ENCODE data around the gene COX15.
"Not testable (repeated sequence)": the region's sequence is repeated elsewhere in the genome, so short reads cannot be mapped to it uniquely, and the experiment has no call there.

The COX15 gene

DNA sequence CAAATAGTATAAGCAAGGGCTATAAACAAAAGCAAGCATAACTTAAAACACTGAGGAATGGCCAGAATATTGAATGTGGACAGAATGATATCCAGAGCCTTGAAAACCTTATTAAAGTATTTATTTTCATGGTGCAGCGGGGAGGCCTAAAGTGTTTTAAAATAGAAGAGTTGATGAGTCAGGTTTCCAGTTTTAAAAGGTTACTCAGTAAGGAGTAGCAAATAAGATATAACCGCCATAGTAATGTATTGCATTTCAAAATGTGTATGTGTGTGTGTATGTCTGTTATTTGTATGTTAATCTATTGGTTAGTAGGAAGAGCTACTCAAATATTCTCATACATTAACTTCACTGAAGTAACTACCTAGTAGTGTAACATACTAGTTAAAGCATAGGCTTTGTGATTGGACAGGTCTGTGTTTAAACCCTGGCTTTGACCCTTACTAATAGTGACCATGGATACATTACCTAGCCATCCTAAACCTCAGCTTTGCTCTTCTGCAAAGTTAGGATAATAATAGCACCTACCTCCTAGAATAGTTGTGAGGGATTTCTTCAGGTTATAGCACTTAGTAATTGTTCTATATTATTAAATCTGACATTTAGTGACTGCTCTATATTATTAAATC is 17.0 kb upstream of the COX15 start:
- H3K27me3 ChIP-seq (ENCODE audit: insufficient read depth, poor library complexity, severe bottlenecking), result no peaks in the 10 kb centered on the region
- DNase-seq (ENCODE audit: low read depth in 1 of 2, low spot score in 1 of 2), result no peak
- H3K27ac ChIP-seq (replicated peaks), result no peak overlapping the region
- no peak overlapping the region for H3K4me3 ChIP-seq (replicated peaks; ENCODE audit: insufficient read depth, low read length)
- TF ChIP-seq, protein P1, sequence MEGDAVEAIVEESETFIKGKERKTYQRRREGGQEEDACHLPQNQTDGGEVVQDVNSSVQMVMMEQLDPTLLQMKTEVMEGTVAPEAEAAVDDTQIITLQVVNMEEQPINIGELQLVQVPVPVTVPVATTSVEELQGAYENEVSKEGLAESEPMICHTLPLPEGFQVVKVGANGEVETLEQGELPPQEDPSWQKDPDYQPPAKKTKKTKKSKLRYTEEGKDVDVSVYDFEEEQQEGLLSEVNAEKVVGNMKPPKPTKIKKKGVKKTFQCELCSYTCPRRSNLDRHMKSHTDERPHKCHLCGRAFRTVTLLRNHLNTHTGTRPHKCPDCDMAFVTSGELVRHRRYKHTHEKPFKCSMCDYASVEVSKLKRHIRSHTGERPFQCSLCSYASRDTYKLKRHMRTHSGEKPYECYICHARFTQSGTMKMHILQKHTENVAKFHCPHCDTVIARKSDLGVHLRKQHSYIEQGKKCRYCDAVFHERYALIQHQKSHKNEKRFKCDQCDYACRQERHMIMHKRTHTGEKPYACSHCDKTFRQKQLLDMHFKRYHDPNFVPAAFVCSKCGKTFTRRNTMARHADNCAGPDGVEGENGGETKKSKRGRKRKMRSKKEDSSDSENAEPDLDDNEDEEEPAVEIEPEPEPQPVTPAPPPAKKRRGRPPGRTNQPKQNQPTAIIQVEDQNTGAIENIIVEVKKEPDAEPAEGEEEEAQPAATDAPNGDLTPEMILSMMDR (IDR thresholded peaks at IDR 0.05; ENCODE audit: insufficient read depth, low read length), result no peak
- TF ChIP-seq, protein P2, sequence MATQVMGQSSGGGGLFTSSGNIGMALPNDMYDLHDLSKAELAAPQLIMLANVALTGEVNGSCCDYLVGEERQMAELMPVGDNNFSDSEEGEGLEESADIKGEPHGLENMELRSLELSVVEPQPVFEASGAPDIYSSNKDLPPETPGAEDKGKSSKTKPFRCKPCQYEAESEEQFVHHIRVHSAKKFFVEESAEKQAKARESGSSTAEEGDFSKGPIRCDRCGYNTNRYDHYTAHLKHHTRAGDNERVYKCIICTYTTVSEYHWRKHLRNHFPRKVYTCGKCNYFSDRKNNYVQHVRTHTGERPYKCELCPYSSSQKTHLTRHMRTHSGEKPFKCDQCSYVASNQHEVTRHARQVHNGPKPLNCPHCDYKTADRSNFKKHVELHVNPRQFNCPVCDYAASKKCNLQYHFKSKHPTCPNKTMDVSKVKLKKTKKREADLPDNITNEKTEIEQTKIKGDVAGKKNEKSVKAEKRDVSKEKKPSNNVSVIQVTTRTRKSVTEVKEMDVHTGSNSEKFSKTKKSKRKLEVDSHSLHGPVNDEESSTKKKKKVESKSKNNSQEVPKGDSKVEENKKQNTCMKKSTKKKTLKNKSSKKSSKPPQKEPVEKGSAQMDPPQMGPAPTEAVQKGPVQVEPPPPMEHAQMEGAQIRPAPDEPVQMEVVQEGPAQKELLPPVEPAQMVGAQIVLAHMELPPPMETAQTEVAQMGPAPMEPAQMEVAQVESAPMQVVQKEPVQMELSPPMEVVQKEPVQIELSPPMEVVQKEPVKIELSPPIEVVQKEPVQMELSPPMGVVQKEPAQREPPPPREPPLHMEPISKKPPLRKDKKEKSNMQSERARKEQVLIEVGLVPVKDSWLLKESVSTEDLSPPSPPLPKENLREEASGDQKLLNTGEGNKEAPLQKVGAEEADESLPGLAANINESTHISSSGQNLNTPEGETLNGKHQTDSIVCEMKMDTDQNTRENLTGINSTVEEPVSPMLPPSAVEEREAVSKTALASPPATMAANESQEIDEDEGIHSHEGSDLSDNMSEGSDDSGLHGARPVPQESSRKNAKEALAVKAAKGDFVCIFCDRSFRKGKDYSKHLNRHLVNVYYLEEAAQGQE (IDR thresholded peaks at IDR 0.05; ENCODE audit: insufficient replicate concordance, low read depth), result no peak
- TF ChIP-seq POLR2AphosphoS5 (IDR thresholded peaks at IDR 0.05; ENCODE audit: low read depth), result no peak
- no peak for TF ChIP-seq GABPA (IDR thresholded peaks at IDR 0.05; ENCODE audit: low read depth)
- no peak for TF ChIP-seq SPI1 (IDR thresholded peaks at IDR 0.05; ENCODE audit: borderline replicate concordance, low read depth)

DNA sequence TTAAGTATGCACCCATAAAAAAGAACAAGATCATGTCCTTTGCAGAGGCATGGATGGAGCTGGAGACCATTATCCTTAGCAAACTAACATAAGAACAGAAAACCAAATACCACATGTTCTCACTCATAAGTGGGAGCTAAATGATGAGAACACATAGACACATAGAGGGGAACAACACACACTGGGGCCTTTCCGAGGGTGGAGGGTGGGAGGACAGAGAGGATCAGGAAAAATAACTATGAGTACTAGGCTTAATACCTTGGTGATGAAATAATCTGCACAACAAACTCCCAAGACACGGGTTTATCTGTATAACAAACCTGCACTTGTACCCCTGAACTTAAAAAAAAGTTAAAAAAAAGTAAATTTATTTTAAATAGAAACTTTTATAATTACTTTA is 14.2 kb upstream of the COX15 start:
- H3K27me3 ChIP-seq (ENCODE audit: insufficient read depth, poor library complexity, severe bottlenecking); H3K27ac ChIP-seq (replicated peaks); H3K4me3 ChIP-seq (replicated peaks; ENCODE audit: insufficient read depth, low read length); DNase-seq (ENCODE audit: low read depth in 1 of 2, low spot score in 1 of 2): not testable (repeated sequence)

DNA sequence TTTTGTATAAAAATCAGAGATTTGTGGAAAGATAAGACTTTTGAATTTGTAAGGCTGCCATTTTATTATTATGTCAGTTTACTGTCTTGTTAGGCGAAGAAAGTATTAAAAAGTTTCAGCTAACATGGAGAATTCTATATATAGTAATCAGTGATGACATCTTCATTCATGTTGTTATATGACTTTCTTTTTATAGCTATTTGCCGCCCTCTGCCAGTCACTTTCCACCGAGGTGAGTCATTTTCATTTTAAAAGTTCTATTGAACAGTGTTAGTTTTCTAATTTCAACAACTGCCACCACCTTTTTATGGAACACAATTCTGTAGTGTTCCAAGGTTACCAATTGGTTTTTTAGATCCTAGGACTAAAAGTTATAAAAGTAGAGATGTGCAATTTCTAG is 11.9 kb upstream of the COX15 start:
- Histone ChIP-seq H3K27ac (replicated peaks) (no peak overlapping the region), H3K4me3 (replicated peaks; ENCODE audit: insufficient read depth, low read length) (no peak overlapping the region), H3K27me3 (ENCODE audit: insufficient read depth, poor library complexity, severe bottlenecking) (no peaks in the 10 kb centered on the region)
- DNase-seq (ENCODE audit: low read depth in 1 of 2, low spot score in 1 of 2), result no peak
- TF ChIP-seq GABPA (IDR thresholded peaks at IDR 0.05; ENCODE audit: low read depth) (no peak), SPI1 (IDR thresholded peaks at IDR 0.05; ENCODE audit: borderline replicate concordance, low read depth) (no peak), POLR2AphosphoS5 (IDR thresholded peaks at IDR 0.05; ENCODE audit: low read depth) (no peak)
- TF ChIP-seq, protein P2 (IDR thresholded peaks at IDR 0.05; ENCODE audit: insufficient replicate concordance, low read depth), result no peak
- TF ChIP-seq, protein P1 (IDR thresholded peaks at IDR 0.05; ENCODE audit: insufficient read depth, low read length), result no peak

DNA sequence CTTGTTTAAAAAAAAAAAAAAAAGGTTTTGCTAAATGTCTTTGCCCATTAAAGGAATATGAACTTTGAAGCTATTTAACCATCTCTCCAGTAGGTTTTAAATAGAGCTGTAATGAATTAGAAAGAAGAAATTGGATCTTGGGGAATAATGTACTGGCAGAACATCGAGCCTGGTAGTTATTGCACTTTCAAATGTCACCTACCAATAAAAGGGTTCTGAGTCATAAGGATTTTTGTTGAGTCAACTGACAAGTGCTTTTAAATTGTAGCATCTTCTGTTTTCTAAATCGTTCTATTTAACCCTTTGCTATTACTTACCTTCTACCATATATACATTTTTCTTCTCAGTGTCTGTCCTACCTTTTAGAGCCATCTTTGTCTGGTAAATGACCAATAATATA is 10.8 kb upstream of the COX15 start:
- no peak for DNase-seq (ENCODE audit: low read depth in 1 of 2, low spot score in 1 of 2)
- TF ChIP-seq POLR2AphosphoS5 (IDR thresholded peaks at IDR 0.05; ENCODE audit: low read depth) (no peak), GABPA (IDR thresholded peaks at IDR 0.05; ENCODE audit: low read depth) (no peak), SPI1 (IDR thresholded peaks at IDR 0.05; ENCODE audit: borderline replicate concordance, low read depth) (no peak)
- TF ChIP-seq, protein P2 (IDR thresholded peaks at IDR 0.05; ENCODE audit: insufficient replicate concordance, low read depth), result no peak
- TF ChIP-seq, protein P1 (IDR thresholded peaks at IDR 0.05; ENCODE audit: insufficient read depth, low read length), result no peak
- H3K4me3 ChIP-seq (replicated peaks; ENCODE audit: insufficient read depth, low read length), result no peak overlapping the region
- no peak overlapping the region for H3K27ac ChIP-seq (replicated peaks)
- no peaks in the 10 kb centered on the region for H3K27me3 ChIP-seq (ENCODE audit: insufficient read depth, poor library complexity, severe bottlenecking)
